SK-N-SH (cell line): ENCODE measurements around the gene NCDN. TPM values are rescaled to one million over a fixed set of nuclear protein-coding genes. Genes with fewer than 3 reads are reported as not detected.

ENCODE experiments used
- CTCF ChIA-PET: fragments of 300-600, 350-600 bp; formaldehyde crosslinking; extraction: SDS; loops from one replicate; lab custom pipeline; 2021; lab: Yijun Ruan, JAX
- POLR2A ChIA-PET: fragments of 350-600 bp; sonication (Branson Sonifier 250); formaldehyde crosslinking; extraction: SDS; loops from one replicate; lab custom pipeline; 2020; ENCODE audit warnings: antibody characterized with exemption, inconsistent platforms; lab: Yijun Ruan, JAX
- DNase-seq: peaks from one replicate; pipeline ENCODE4 v3.0.0; 2012
- H2AFZ ChIP-seq: fragments of 200-600 bp; sonication (generic); 2 replicates; pipeline ENCODE4 v1.8.1; 2016; ENCODE audit warnings: antibody characterized with exemption, mild to moderate bottlenecking, low read depth
- H3F3A ChIP-seq: fragments of 200-600 bp; sonication (generic); replicated peaks from 2 replicates; pipeline ENCODE3; 2016; ENCODE audit warnings: antibody characterized with exemption, mild to moderate bottlenecking; ENCODE audit not compliant: insufficient read depth
- H3K27ac ChIP-seq, 2 experiments: fragments of 200-500 bp in 1 of 2; fragments of 200-600 bp in 1 of 2; sonication (Bioruptor generic) in 1 of 2; sonication (generic), shearing (Covaris generic) in 1 of 2; 2 replicates each; pipeline versions ENCODE4 v1.5.1 to v1.6.1; 2014 to 2016; ENCODE audit warnings: low read depth in 2 of 2, inconsistent platforms in 1 of 2, low read length in 1 of 2, mild to moderate bottlenecking in 1 of 2, mixed read lengths in 1 of 2
- H3K27me3 ChIP-seq: fragments of 200-600 bp; sonication (generic), shearing (Covaris generic); 2 replicates; pipeline ENCODE4 v1.6.1; 2016; ENCODE audit warnings: mixed run types; ENCODE audit not compliant: insufficient read depth
- H3K36me3 ChIP-seq, 2 experiments: fragments of 200-500 bp in 1 of 2; fragments of 200-600 bp in 1 of 2; sonication (Bioruptor generic) in 1 of 2; sonication (generic) in 1 of 2; replicated peaks in 1 of 2; 2 replicates each; pipeline versions ENCODE3 to v1.5.1; 2014 to 2016; ENCODE audit warnings: low read length in 1 of 2, mild to moderate bottlenecking in 1 of 2; ENCODE audit not compliant: insufficient read depth in 2 of 2, control insufficient read depth in 1 of 2
- H3K4me1 ChIP-seq, 2 experiments: fragments of 200-500 bp in 1 of 2; fragments of 200-600 bp in 1 of 2; sonication (Bioruptor generic) in 1 of 2; sonication (generic), shearing (Covaris generic) in 1 of 2; 2 replicates each; pipeline versions ENCODE4 v1.5.1 to v1.6.1; 2014 to 2016; ENCODE audit warnings: low read depth in 1 of 2, low read length in 1 of 2, mixed run types in 1 of 2; ENCODE audit not compliant: insufficient read depth in 2 of 2, control insufficient read depth in 1 of 2
- H3K4me2 ChIP-seq: fragments of 200-600 bp; sonication (generic), shearing (Covaris generic); 2 replicates; pipeline ENCODE4 v1.6.1; 2017; ENCODE audit warnings: mixed run types
- H3K4me3 ChIP-seq, 2 experiments: fragments of 200-500 bp in 1 of 2; fragments of 200-600 bp in 1 of 2; sonication (Bioruptor generic) in 1 of 2; sonication (generic), shearing (Covaris generic) in 1 of 2; 2 replicates each; pipeline versions ENCODE4 v1.5.1 to v1.8.1; 2014 to 2016; ENCODE audit warnings: low read depth in 2 of 2, inconsistent platforms in 1 of 2, low read length in 1 of 2, mild to moderate bottlenecking in 1 of 2, mixed read lengths in 1 of 2, moderate library complexity in 1 of 2
- H3K79me2 ChIP-seq: fragments of 200-600 bp; sonication (generic); 2 replicates; pipeline ENCODE4 v1.8.1; 2017; ENCODE audit warnings: mild to moderate bottlenecking; ENCODE audit not compliant: insufficient read depth
- H3K9ac ChIP-seq: fragments of 200-600 bp; sonication (generic); 2 replicates; pipeline ENCODE4 v1.6.1; 2017; ENCODE audit warnings: mixed run types
- H3K9me2 ChIP-seq: fragments of 200-600 bp; sonication (generic); 2 replicates; pipeline ENCODE4 v1.6.1; 2017; ENCODE audit warnings: mixed run types
- H3K9me3 ChIP-seq: fragments of 200-600 bp; sonication (generic); 2 replicates; pipeline ENCODE4 v1.6.1; 2017; ENCODE audit warnings: mixed run types, mild to moderate bottlenecking, moderate library complexity
- H4K20me1 ChIP-seq: fragments of 200-600 bp; sonication (generic); 2 replicates; pipeline ENCODE4 v1.6.1; 2017; ENCODE audit warnings: mild to moderate bottlenecking, mixed run types; ENCODE audit not compliant: insufficient read depth
- ELF1 ChIP-seq: IDR thresholded peaks from 2 replicates; pipeline ENCODE4 v1.4.0; 2012
- FOXJ3 ChIP-seq: sonication (generic); formaldehyde crosslinking; IDR thresholded peaks from 2 replicates; pipeline ENCODE4 v1.5.1; 2020; ENCODE audit warnings: mild to moderate bottlenecking, missing genetic modification reagents
- MEF2A ChIP-seq: IDR thresholded peaks from 2 replicates; pipeline ENCODE4 v1.4.0; 2012; ENCODE audit warnings: low read depth, borderline replicate concordance
- NRF1 ChIP-seq: IDR thresholded peaks from 2 replicates; pipeline ENCODE4 v1.6.1; 2012; ENCODE audit warnings: low read depth, mild to moderate bottlenecking, low read length
- POLR2AphosphoS5 ChIP-seq: IDR thresholded peaks from 2 replicates; pipeline ENCODE4 v1.6.1; 2012; ENCODE audit warnings: low read depth, low read length
- RAD21 ChIP-seq: IDR thresholded peaks from 2 replicates; pipeline ENCODE4 v1.6.1; 2012; ENCODE audit warnings: mild to moderate bottlenecking, low read length
- RCOR1 ChIP-seq: fragments of 150-350 bp; IDR thresholded peaks from 2 replicates; pipeline ENCODE4 v1.6.1; 2017; ENCODE audit warnings: antibody characterized with exemption, low read length
- RXRA ChIP-seq: IDR thresholded peaks from 2 replicates; pipeline ENCODE4 v1.4.0; 2012; ENCODE audit warnings: low read depth, mild to moderate bottlenecking, borderline replicate concordance
- SIN3A ChIP-seq: IDR thresholded peaks from 2 replicates; pipeline ENCODE4 v1.6.1; 2012; ENCODE audit warnings: low read depth, mild to moderate bottlenecking, low read length, moderate library complexity, borderline replicate concordance
- SMC3 ChIP-seq: IDR thresholded peaks from 2 replicates; pipeline ENCODE4 v1.6.1; 2012; ENCODE audit warnings: low read depth, low read length, improper control_type of control experiment
- TCF12 ChIP-seq: IDR thresholded peaks from 2 replicates; pipeline ENCODE4 v1.4.0; 2012
- YY1 ChIP-seq: IDR thresholded peaks from 2 replicates; pipeline ENCODE4 v1.4.0; 2012; ENCODE audit warnings: low read depth, mild to moderate bottlenecking
- WGBS: methylation state at CpG from one replicate; pipeline ENCODE4 v1.1.6; 2017; ENCODE audit warnings: low lambda C conversion rate; 5-methylcytosine and 5-hydroxymethylcytosine counted together
- polyA plus RNA-seq, 3 experiments: library from polyadenylated mRNA; depleted of rRNA; stranded (reverse); fragments of >200 nt; gene quantifications; 2 replicates each; pipeline ENCODE4 v1.2.3, GENCODE V29; 2012
- TF ChIP-seq, protein P1 (sequence below): IDR thresholded peaks from 2 replicates; pipeline ENCODE4; 2012

Gene NCDN
- polyA plus RNA-seq, 1 of the 3 experiments (the other 2 are of a cell fraction) = 38.3 TPM

DNA sequence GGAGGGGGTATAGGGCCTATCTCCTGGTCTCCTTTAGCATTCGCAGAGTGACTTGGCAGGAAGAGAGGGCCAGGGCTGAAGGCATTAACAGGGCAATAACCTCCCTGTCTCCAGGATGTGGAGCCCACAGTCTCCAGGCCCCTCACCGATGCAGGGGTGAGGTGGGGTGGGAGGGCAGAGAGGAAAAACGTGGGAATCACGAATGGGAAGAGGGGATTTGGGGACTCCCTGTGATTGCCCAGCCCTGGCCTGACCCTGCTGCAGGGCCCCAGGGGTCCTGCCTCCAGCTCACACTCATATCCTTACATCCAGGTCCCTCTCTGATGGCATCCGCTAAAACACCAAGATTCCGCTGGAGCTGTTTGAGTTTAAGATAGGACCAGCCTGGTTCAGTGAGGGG is 30.1 kb downstream of the NCDN start:
- Histone ChIP-seq H3F3A (no peaks in the 10 kb centered on the region), H3K27ac (no peak overlapping the region), H4K20me1 (no peaks in the 10 kb centered on the region), H3K36me3 (no peaks in the 10 kb centered on the region), H3K9me2 (no peaks in the 10 kb centered on the region), H3K4me2 (no peak overlapping the region), H3K4me1 (no peaks in the 10 kb centered on the region), H3K9me3 (no peaks in the 10 kb centered on the region), H3K4me3 (no peak overlapping the region), H3K27me3 (no peaks in the 10 kb centered on the region), H2AFZ (no peak overlapping the region), H3K79me2 (no peaks in the 10 kb centered on the region), H3K9ac (no peak overlapping the region)
- WGBS = 85% methylated on average over 5 of the region's 6 CpGs
- CTCF ChIA-PET = no interaction called here
- DNase-seq = no peak
- POLR2A ChIA-PET = no interaction called here
- no peak for TF ChIP-seq POLR2AphosphoS5
- no peak for TF ChIP-seq RCOR1
- TF ChIP-seq RXRA = no peak
- no peak for TF ChIP-seq NRF1
- no peak for TF ChIP-seq YY1
- no peak for TF ChIP-seq MEF2A

- Histone ChIP-seq H3K9me3 (no peaks in the 10 kb centered on the region), H3K4me3 (no peak overlapping the region), H3K4me1 (no peaks in the 10 kb centered on the region), H3K4me2 (no peak overlapping the region), H3F3A (no peaks in the 10 kb centered on the region)
- POLR2A ChIA-PET = no interaction called here
- 89% methylated on average over 17 of the region's 21 CpGs for WGBS
- no peak for DNase-seq
- TF ChIP-seq FOXJ3 (CRISPR knock-in tag) (no peak), SIN3A (no peak), TCF12 (no peak), ELF1 (no peak), RAD21 (no peak), SMC3 (no peak)
- TF ChIP-seq, protein P1, sequence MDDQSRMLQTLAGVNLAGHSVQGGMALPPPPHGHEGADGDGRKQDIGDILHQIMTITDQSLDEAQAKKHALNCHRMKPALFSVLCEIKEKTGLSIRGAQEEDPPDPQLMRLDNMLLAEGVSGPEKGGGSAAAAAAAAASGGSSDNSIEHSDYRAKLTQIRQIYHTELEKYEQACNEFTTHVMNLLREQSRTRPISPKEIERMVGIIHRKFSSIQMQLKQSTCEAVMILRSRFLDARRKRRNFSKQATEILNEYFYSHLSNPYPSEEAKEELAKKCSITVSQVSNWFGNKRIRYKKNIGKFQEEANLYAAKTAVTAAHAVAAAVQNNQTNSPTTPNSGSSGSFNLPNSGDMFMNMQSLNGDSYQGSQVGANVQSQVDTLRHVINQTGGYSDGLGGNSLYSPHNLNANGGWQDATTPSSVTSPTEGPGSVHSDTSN = no peak
- TF ChIP-seq, all 33 proteins: peak for 0
- H3K27ac ChIP-seq = no peak overlapping the region
- H3K9ac ChIP-seq = no peak overlapping the region
- H4K20me1 ChIP-seq = no peaks in the 10 kb centered on the region
- no peaks in the 10 kb centered on the region for H3K79me2 ChIP-seq
- no peaks in the 10 kb centered on the region for H3K9me2 ChIP-seq
- CTCF ChIA-PET = interaction anchor here (1.3 kb wide), 1 partner anchor 138 kb away, joined by 5 read pairs; no protein-coding TSS in a partner anchor
- no peak overlapping the region for H2AFZ ChIP-seq
- H3K36me3 ChIP-seq = no peaks in the 10 kb centered on the region
- no peaks in the 10 kb centered on the region for H3K27me3 ChIP-seq
Measured at GRCh38 chr1:35588197-35588910, 30.8 kb downstream of the NCDN start.
